ENCODE results near the gene LRRC32. TPM values are rescaled to one million over a fixed set of nuclear protein-coding genes. Genes with fewer than 3 reads are reported as not detected.

LRRC32 gene
- total RNA-seq, 1 experiment from 2014 or later = not detected

Other genes with a start within 250 kb of the LRRC32 start
- gene EMSY, start 225.7 kb downstream of the LRRC32 start, total RNA-seq (2014; rRNA removed; shearing (Covaris generic); ENCODE audit: low replicate concordance) = 4.0 and 19.9 TPM in 2 replicates
- gene TSKU, start 112.6 kb upstream of the LRRC32 start, total RNA-seq (2014; rRNA removed; shearing (Covaris generic); ENCODE audit: low replicate concordance) = 4.8 and 8.2 TPM in 2 replicates
- 15.8 and 56.2 TPM in 2 replicates for gene ACER3, start 190.2 kb upstream of the LRRC32 start, total RNA-seq (2014; rRNA removed; shearing (Covaris generic); ENCODE audit: low replicate concordance)

All from MG63 (cell line).